HG03097 (cell line): Measurements from ENCODE around the gene EML2.
"Not testable (repeated sequence)": the region's sequence is repeated elsewhere in the genome, so short reads cannot be mapped to it uniquely, and the experiment has no call there.

Source experiments
- ATAC-seq: cut with Tn5 transposase; IDR thresholded peaks from one replicate; pipeline ENCODE4 v1.9.1; 2021; ENCODE audit not compliant: unreplicated experiment, low FRiP score

The EML2 gene

DNA sequence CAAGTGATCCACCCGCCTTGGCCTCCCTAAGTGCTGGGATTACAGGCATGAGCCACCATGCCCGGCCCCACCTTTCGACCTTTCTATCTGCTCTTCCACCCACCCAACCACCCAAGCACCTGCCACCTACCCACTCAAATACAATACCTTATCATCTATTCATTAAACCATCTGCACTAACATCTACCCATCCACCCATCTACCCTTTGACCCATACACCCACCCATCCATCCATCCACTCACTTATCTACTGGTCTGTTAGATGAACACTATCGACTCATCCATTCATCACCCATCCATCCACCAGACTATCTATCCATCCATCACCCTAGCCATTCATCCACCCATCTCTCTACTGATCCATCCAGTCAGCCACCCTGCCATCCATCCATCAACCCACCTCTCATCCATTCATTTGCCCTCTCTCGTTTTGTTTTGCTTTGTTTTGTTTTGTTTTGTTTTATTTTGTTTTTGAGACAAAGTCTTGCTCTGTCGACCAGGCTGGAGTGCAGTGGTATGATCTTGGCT is 17.2 kb downstream of the EML2 start:
- ATAC-seq: no peak

DNA sequence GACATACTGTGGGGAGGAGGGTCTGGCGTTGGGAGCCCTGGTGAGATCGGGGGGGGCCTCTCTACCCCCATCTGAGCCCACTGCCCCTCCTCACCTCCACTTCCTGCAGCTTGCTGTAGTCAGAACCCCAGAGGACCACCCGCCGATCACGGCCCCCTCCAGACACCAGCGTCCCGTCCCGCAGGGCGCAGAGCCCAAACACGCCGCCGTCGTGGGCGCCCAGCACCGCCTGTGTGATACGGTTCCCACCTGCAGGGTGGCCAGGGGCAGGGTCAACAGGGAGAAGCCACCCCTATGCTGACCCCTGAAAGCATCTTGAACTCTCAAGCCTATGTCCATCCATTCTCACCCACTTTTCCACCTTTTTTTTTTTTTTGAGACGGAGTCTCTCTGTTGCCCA is 17.8 kb downstream of the EML2 start:
- ATAC-seq: no peak

GRCh38 chr19:45616704-45617017 is 22.5 kb downstream of the EML2 start:
- ATAC-seq: no peak

DNA sequence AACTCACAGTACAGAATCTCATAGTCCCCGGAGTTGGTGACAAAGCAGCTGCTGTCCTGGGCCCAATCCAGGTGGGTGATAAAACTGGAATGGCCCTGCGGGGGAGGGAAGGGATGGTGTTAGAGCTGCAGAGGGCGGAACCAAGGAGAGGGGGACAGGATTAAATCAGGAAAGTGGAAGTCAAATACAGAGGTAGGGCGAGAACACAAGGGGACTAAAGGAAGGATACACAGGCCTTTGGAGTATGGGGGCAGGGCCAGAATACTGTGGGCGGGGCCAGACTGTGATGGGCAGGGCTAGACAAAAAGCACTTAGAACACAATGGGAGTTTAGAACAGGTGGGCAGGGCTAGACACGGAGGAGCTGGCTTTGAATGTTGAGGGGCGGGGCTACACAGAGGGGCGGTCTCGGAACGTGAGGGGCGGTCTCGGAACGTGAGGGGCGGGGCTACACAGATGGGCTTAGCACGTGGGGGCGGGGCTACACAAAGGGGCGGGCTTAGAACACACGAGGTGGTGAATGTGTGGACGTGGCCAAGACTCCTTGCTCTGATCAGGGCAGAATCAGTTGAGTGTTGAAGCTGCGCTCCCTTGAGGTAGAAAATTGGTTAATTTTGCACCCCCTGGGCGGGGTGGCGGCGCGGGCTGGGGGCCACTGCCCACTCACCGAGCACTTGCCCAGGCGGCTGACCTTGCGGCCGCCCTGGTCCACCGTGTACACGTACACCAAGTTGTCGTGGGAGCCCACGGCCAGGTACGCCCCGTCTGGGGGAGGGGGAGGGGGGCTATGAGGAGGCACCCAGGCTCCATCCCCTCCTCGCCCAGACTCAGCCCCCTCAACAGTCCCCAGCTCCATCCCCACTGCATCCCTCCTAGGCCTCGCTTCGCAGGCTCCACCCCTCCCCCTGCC is 23.1 kb downstream of the EML2 start:
- no peak for ATAC-seq

- not testable (repeated sequence) for ATAC-seq
Observed at GRCh38 chr19:45615056-45615455, 24.1 kb downstream of the EML2 start.

DNA sequence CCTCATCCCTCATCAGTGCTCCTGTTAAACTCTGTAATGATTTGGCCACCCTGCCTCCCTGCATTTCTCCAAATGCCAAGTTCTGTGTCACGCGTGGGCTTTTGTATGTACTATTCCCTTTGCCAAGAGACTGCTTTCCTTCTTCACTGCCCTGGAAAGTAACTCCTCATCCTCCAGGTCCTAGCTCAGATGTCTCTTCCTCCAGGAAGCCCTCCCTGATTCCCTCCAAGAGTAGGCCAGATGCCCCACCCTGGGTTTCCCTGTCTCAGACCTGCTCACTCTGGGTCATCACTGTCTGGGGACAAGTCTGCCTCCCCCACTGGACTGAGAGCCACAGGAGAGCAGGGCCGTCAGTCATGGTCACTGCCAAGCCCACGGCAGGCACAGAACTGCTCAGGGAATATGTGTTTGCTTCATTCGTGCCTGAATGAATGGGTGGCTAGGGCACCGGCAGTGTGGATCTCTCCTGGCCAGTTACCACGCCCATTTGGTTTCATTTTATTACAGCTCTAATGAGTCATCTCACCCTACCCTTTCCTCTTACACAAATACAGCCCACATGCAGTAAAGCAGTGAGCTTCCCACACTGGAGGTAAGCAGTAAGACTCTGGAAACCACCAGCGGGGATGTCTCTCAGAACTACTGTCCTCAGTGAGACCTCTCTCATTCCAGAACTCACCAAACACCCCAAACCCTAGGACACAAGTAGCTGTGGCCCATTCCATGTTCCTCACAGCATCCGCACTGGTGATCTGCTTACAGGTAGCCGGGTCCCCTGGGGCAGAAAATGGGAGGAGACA is 25.1 kb downstream of the EML2 start:
- ATAC-seq: no peak

GRCh38 chr19:45608948-45609347 is 30.2 kb downstream of the EML2 start:
- ATAC-seq: no peak

DNA sequence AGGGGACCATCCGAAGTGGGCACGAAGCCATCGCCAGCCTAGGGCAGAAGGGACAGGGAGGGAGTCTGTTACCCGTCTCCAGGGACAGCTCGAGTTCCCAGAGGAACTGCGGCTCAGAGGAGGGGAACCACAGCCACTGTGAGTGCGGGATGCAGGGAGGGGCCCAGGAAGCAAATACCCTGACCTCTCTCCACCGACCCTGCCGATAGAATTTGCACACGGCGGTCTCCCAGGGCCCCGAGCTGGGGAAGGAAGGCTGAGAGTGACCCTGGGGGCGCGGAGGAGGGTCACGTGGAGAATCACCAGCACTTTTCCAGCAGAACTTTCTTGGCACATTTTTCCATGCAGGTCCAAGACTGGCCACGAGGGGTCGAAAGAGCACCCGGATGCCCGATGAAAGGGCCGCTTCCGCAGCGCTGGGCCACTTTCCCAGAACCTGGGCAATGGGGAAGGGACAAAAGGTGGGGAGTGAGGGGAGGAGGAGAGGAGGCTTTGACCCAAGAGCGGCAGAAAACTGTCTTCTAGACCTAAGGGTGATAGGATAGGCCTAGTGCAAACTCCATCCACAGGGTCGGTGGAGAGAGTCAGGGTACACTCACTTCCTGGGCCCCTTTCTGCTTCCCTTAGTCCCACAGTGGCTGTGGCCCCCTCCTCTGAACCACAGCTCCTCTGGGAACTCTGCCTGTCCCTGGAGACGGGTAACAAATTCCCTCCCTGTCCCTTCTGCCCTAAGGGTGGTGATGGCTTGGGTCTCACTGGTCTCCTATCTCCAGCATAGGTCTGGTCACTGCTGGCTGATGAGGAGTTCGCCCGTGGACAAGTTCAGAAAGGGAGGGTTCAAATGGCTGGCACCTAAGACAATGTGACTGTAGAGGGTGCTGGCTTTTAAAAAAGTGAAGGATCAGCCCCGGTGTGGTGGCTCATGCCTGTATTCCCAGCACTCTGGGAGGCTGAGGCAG is 31.8 kb downstream of the EML2 start:
- ATAC-seq: no peak

- ATAC-seq: no peak
Observed at GRCh38 chr19:45601524-45602374, 37.4 kb downstream of the EML2 start, which contains the start of gene GPR4. TSS of gene GPR4 (minus strand) at chr19:45602212. CDS start at chr19:45591866, 10,346 bp downstream.

DNA sequence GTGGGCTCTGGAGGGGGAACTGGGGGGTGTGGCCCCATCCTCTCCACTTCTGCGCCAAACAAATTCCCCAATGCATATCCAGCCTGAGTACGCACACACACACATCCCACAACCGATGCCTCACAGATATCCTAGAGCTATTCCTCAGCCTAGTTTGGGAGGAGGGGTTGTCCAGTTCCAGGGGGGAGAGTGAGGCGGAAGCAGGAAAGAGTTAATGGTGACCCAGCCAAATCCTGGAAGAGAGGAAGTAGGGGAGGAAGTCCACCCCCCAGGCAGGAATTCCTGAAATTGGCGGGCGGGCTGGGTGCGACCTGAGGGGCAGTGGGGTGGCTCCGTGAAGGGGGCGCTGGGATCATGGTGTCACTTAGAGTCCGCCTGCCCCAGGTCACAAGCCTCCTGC is 38.1 kb downstream of the EML2 start:
- no peak for ATAC-seq

DNA sequence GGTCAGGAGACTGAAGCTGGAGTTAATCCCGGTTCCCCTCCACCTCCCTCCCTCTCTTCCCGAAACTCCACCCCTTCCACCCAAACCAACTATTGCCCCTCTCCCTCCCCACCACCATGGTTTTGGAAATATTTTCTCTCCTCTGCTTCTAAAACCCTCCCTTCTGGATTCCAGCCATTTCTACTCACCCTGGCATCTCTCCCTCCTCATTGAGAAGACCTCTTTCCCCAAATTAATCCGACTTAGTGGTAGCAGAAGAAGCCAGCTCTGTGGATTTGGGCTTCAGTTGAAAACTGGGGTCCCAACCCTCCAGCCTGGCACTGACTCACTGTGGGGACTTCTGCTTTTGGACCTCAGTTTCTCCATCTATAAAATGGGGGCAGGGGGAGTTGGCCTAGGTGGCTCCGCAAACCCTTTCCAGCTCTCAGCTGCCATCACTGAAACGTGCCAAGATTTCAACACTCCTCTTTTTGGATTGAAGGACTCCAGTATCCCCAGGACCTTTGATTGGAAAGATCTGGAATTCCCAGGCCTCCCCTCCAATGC is 38.8 kb downstream of the EML2 start:
- ATAC-seq: no peak

DNA sequence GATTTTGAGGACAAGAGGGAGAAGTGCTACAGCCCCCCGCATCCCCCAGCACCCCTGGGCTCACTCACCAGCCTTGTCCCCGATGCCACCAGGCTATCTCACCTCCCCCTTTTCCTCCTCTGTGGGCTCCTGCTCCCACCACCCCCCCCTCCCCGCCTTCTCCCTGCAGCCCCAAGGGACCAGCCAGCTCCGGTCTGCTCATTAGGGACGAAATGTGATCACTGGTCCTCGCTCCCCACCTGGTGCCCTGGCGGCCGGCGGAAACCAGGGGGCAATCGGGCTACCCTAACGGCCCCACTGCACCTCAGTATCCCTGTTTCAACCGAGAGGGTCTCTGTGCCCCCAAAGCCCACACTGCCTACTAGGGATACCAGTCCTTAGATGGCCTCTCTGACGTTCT is 39.9 kb downstream of the EML2 start:
- ATAC-seq: no peak

DNA sequence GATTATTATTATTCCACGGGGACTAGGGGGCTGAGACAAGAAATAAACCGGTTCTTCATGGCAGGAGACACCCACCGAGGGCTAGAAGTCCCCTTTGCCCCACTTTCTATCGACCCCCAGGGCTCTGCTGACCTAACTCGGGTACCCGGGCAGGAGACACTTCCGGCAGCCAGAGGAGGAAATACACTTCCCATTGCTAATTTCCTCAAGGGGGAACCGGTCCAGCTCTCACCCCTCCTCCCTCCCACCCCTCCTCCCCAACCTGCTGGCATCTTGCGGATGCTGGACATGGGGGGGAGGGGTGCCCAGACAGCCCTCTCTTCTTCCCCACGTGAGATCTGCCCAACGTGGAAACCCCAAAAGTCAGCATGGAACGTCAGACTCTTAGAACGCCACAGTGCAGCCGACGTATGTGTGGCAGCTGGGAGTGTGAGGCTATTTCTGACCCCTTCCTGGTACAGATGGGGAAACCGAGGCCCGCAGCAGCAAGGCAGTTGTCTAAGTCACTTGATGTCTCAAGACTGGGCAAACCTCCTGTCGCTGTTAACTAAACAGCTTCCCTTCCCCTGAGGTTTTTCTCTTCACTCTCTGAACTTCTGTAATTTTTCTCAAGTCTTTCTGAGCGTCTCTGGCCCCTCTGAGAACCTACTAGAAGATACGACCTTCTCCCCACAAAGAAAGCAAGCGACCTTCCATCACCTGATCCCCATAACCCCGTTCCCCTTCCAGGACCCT is 40.8 kb downstream of the EML2 start:
- ATAC-seq: no peak

DNA sequence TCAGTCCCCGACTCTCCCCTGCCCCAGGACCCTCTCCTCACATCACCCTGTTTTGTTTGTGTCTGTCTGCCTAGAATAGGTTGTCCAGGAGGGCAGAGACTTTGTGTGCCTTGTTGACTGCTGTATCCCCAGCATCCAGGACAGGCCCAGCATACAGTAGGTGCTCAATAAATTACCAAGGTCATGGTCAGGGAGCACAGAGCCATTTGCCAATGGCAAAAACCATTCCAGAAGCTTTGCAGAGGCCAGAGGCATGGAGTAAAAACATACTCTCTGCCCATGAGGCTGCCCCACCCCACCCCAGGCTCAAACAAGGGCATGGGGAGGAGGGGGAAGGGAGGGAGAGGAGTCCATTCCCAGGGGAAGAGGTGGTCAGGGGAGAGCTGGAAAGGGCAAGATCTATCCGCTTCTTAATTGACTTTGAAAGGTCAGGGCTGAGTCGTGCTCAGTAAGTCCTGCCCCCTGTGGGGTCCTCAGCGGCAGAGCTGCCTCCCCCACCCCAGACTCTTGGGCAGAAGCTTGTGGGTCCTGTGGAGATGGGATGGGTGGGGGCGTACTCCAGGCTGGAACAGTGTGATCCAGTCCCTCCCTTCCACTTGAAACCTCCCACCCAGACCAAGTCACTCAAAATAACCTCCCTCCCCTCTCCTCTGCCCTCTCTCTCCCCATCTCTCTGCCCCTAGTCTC is 41.6 kb downstream of the EML2 start:
- no peak for ATAC-seq

DNA sequence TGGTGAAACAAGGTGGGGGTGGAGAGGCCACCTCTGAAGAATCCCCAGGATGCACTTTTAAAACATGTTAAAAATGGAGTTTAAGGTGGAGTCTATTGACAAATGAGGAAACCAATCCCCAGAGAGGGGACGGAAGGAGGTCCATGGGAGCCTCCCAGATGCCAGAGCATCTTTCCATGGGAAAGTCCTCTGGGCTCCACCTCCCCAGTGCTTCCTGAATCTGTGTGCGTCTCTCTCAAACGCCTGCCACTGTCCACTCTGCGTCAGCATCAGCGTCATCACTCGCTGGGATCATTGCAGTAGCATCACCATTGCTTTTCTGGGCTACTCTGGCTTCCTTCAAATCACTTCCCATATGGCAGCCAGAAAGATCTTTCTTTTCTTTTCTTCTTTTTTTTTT is 43.4 kb downstream of the EML2 start:
- ATAC-seq: no peak

DNA sequence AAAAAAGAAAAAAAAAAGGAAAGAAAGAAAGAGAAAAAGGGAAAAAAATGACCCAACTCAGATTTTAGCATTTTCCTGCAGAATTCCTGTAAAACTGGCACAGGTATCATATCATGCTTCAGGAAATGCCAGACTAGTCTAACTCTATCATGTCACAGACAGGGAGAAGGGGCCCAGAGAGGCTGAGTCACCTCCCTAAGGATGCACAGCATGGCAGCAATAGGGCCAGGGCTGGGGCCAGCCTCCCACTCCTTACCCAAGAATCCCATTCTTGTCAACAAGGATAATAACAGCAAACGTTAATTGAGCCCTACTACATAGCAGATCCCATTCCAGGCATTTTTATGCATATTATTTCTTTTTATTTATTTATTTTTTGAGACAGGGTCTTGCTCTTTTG is 45.7 kb downstream of the EML2 start:
- no peak for ATAC-seq

- no peak for ATAC-seq
Observed at GRCh38 chr19:45592366-45592765, 46.8 kb downstream of the EML2 start.

DNA sequence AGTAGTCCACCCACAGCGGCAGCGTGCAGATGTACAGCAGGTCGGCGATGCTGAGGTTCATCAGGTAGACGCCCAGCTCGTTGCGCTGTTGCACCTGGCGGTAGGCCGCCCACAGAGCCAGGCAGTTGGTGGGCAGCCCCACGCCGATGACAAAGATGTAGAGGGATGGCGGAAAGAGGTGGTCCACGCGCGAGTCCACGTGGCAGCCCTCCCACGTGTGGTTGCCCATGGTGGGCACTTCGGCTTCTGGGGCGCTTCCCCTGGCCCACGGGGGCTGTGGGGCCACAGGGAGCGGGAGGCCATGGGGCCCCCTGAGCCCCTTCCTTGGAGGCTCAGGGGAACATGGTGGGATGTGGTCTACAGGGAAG is 47.6 kb downstream of the EML2 start:
- no peak for ATAC-seq
